SK-N-SH (cell line): ENCODE measurements around the gene FOXO1. TPM values are rescaled to one million over a fixed set of nuclear protein-coding genes. Genes with fewer than 3 reads are reported as not detected.

Experiments
- CTCF ChIA-PET: fragments of 300-600, 350-600 bp; formaldehyde crosslinking; extraction: SDS; loops from one replicate; lab custom pipeline; 2021; lab: Yijun Ruan, JAX
- POLR2A ChIA-PET: fragments of 350-600 bp; sonication (Branson Sonifier 250); formaldehyde crosslinking; extraction: SDS; loops from one replicate; lab custom pipeline; 2020; ENCODE audit warnings: antibody characterized with exemption, inconsistent platforms; lab: Yijun Ruan, JAX
- DNase-seq: peaks from one replicate; pipeline ENCODE4 v3.0.0; 2012
- H2AFZ ChIP-seq: fragments of 200-600 bp; sonication (generic); 2 replicates; pipeline ENCODE4 v1.8.1; 2016; ENCODE audit warnings: antibody characterized with exemption, mild to moderate bottlenecking, low read depth
- H3F3A ChIP-seq: fragments of 200-600 bp; sonication (generic); replicated peaks from 2 replicates; pipeline ENCODE3; 2016; ENCODE audit warnings: antibody characterized with exemption, mild to moderate bottlenecking; ENCODE audit not compliant: insufficient read depth
- H3K27ac ChIP-seq, 2 experiments: fragments of 200-500 bp in 1 of 2; fragments of 200-600 bp in 1 of 2; sonication (Bioruptor generic) in 1 of 2; sonication (generic), shearing (Covaris generic) in 1 of 2; 2 replicates each; pipeline versions ENCODE4 v1.5.1 to v1.6.1; 2014 to 2016; ENCODE audit warnings: low read depth in 2 of 2, inconsistent platforms in 1 of 2, low read length in 1 of 2, mild to moderate bottlenecking in 1 of 2, mixed read lengths in 1 of 2
- H3K27me3 ChIP-seq: fragments of 200-600 bp; sonication (generic), shearing (Covaris generic); 2 replicates; pipeline ENCODE4 v1.6.1; 2016; ENCODE audit warnings: mixed run types; ENCODE audit not compliant: insufficient read depth
- H3K36me3 ChIP-seq, 2 experiments: fragments of 200-500 bp in 1 of 2; fragments of 200-600 bp in 1 of 2; sonication (Bioruptor generic) in 1 of 2; sonication (generic) in 1 of 2; replicated peaks in 1 of 2; 2 replicates each; pipeline versions ENCODE3 to v1.5.1; 2014 to 2016; ENCODE audit warnings: low read length in 1 of 2, mild to moderate bottlenecking in 1 of 2; ENCODE audit not compliant: insufficient read depth in 2 of 2, control insufficient read depth in 1 of 2
- H3K4me1 ChIP-seq, 2 experiments: fragments of 200-500 bp in 1 of 2; fragments of 200-600 bp in 1 of 2; sonication (Bioruptor generic) in 1 of 2; sonication (generic), shearing (Covaris generic) in 1 of 2; 2 replicates each; pipeline versions ENCODE4 v1.5.1 to v1.6.1; 2014 to 2016; ENCODE audit warnings: low read depth in 1 of 2, low read length in 1 of 2, mixed run types in 1 of 2; ENCODE audit not compliant: insufficient read depth in 2 of 2, control insufficient read depth in 1 of 2
- H3K4me2 ChIP-seq: fragments of 200-600 bp; sonication (generic), shearing (Covaris generic); 2 replicates; pipeline ENCODE4 v1.6.1; 2017; ENCODE audit warnings: mixed run types
- H3K4me3 ChIP-seq, 2 experiments: fragments of 200-500 bp in 1 of 2; fragments of 200-600 bp in 1 of 2; sonication (Bioruptor generic) in 1 of 2; sonication (generic), shearing (Covaris generic) in 1 of 2; 2 replicates each; pipeline versions ENCODE4 v1.5.1 to v1.8.1; 2014 to 2016; ENCODE audit warnings: low read depth in 2 of 2, inconsistent platforms in 1 of 2, low read length in 1 of 2, mild to moderate bottlenecking in 1 of 2, mixed read lengths in 1 of 2, moderate library complexity in 1 of 2
- H3K79me2 ChIP-seq: fragments of 200-600 bp; sonication (generic); 2 replicates; pipeline ENCODE4 v1.8.1; 2017; ENCODE audit warnings: mild to moderate bottlenecking; ENCODE audit not compliant: insufficient read depth
- H3K9ac ChIP-seq: fragments of 200-600 bp; sonication (generic); 2 replicates; pipeline ENCODE4 v1.6.1; 2017; ENCODE audit warnings: mixed run types
- H3K9me2 ChIP-seq: fragments of 200-600 bp; sonication (generic); 2 replicates; pipeline ENCODE4 v1.6.1; 2017; ENCODE audit warnings: mixed run types
- H3K9me3 ChIP-seq: fragments of 200-600 bp; sonication (generic); 2 replicates; pipeline ENCODE4 v1.6.1; 2017; ENCODE audit warnings: mixed run types, mild to moderate bottlenecking, moderate library complexity
- H4K20me1 ChIP-seq: fragments of 200-600 bp; sonication (generic); 2 replicates; pipeline ENCODE4 v1.6.1; 2017; ENCODE audit warnings: mild to moderate bottlenecking, mixed run types; ENCODE audit not compliant: insufficient read depth
- CHD2 ChIP-seq: fragments of 150-350 bp; IDR thresholded peaks from 2 replicates; pipeline ENCODE4 v1.6.1; 2018; ENCODE audit warnings: low read length; ENCODE audit not compliant: partially characterized antibody
- EZH2phosphoT487 ChIP-seq: fragments of 200-600 bp; sonication (generic); IDR thresholded peaks from 2 replicates; pipeline ENCODE4 v1.6.1; 2017; ENCODE audit warnings: low read depth, mixed run types, mild to moderate bottlenecking, antibody characterized with exemption, moderate library complexity, borderline replicate concordance
- FOSL2 ChIP-seq: IDR thresholded peaks from 2 replicates; pipeline ENCODE4 v1.4.0; 2012; ENCODE audit warnings: low read depth, mild to moderate bottlenecking, moderate library complexity, borderline replicate concordance
- GABPA ChIP-seq: IDR thresholded peaks from 2 replicates; pipeline ENCODE4 v1.4.0; 2012; ENCODE audit warnings: low read depth, mild to moderate bottlenecking
- JUND ChIP-seq: IDR thresholded peaks from 2 replicates; pipeline ENCODE4 v1.4.0; 2012
- MAX ChIP-seq: IDR thresholded peaks from 2 replicates; pipeline ENCODE4 v1.4.0; 2012; ENCODE audit warnings: low read depth
- MXI1 ChIP-seq: IDR thresholded peaks from 2 replicates; pipeline ENCODE4 v1.6.1; 2012; ENCODE audit warnings: mild to moderate bottlenecking, low read depth, low read length, improper control_type of control experiment
- PBX3 ChIP-seq: IDR thresholded peaks from 2 replicates; pipeline ENCODE4; 2012
- RFX5 ChIP-seq: IDR thresholded peaks from 2 replicates; pipeline ENCODE4 v1.6.1; 2012; ENCODE audit warnings: mild to moderate bottlenecking, improper control_type of control experiment, low read length
- RXRA ChIP-seq: IDR thresholded peaks from 2 replicates; pipeline ENCODE4 v1.4.0; 2012; ENCODE audit warnings: low read depth, mild to moderate bottlenecking, borderline replicate concordance
- SMC3 ChIP-seq: IDR thresholded peaks from 2 replicates; pipeline ENCODE4 v1.6.1; 2012; ENCODE audit warnings: low read depth, low read length, improper control_type of control experiment
- TCF12 ChIP-seq: IDR thresholded peaks from 2 replicates; pipeline ENCODE4 v1.4.0; 2012
- USF1 ChIP-seq: IDR thresholded peaks from 2 replicates; pipeline ENCODE4 v1.4.0; 2012; ENCODE audit warnings: low read depth, borderline replicate concordance
- YY1 ChIP-seq: IDR thresholded peaks from 2 replicates; pipeline ENCODE4 v1.4.0; 2012; ENCODE audit warnings: low read depth, mild to moderate bottlenecking
- ZBTB33 ChIP-seq: IDR thresholded peaks from 2 replicates; pipeline ENCODE4 v1.4.0; 2012; ENCODE audit warnings: low read depth, borderline replicate concordance
- WGBS: methylation state at CpG from one replicate; pipeline ENCODE4 v1.1.6; 2017; ENCODE audit warnings: low lambda C conversion rate; 5-methylcytosine and 5-hydroxymethylcytosine counted together
- polyA plus RNA-seq, 3 experiments: library from polyadenylated mRNA; depleted of rRNA; stranded (reverse); fragments of >200 nt; gene quantifications; 2 replicates each; pipeline ENCODE4 v1.2.3, GENCODE V29; 2012

The FOXO1 gene
- polyA plus RNA-seq, 1 of the 3 experiments (the other 2 are of a cell fraction) = 1.8 TPM

- no peak for TF ChIP-seq ZBTB33
- TF ChIP-seq CHD2 = no peak
- no peak for TF ChIP-seq RFX5
- TF ChIP-seq MAX = no peak
- TF ChIP-seq YY1 = no peak
- TF ChIP-seq RXRA = no peak
- TF ChIP-seq GABPA = no peak
- TF ChIP-seq TCF12 = no peak
- no peak for TF ChIP-seq FOSL2
- TF ChIP-seq JUND = no peak
- TF ChIP-seq USF1 = no peak
- no peak for TF ChIP-seq SMC3
These were observed 44.2 kb downstream of the FOXO1 start (continued) for GRCh38 chr13:40622246-40622645.

- no peak overlapping the region for H3K27ac ChIP-seq
- no peaks in the 10 kb centered on the region for H3F3A ChIP-seq
- TF ChIP-seq USF1 = no peak
- no peak for TF ChIP-seq CHD2
- TF ChIP-seq PBX3 = no peak
- TF ChIP-seq MXI1 = no peak
- TF ChIP-seq TCF12 = no peak
- TF ChIP-seq RFX5 = no peak
- TF ChIP-seq EZH2phosphoT487 = no peak
- POLR2A ChIA-PET = no interaction called here
- H3K9me3 ChIP-seq = no peaks in the 10 kb centered on the region
- no peaks in the 10 kb centered on the region for H3K9me2 ChIP-seq
- no peak overlapping the region for H3K4me3 ChIP-seq
- H3K4me1 ChIP-seq = peaks cover 0 to 4% of the 10 kb centered on the region in 2 experiments; a peak in 1 of 4 replicates
- 93% methylated on average over 3 of the region's 3 CpGs for WGBS
- no peak overlapping the region for H2AFZ ChIP-seq
- H3K27me3 ChIP-seq = no peaks in the 10 kb centered on the region
- H3K4me2 ChIP-seq = no peak overlapping the region
- H3K79me2 ChIP-seq = peaks cover 6% of the 10 kb centered on the region
- CTCF ChIA-PET = no interaction called here
- H3K9ac ChIP-seq = no peak overlapping the region
- H4K20me1 ChIP-seq = peaks cover 11% of the 10 kb centered on the region; the same call in 1 of the 2 replicates
- DNase-seq = no peak
- H3K36me3 ChIP-seq = no peaks in the 10 kb centered on the region
These were observed 47.0 kb downstream of the FOXO1 start for GRCh38 chr13:40619479-40619814.
